ENCODE data around the gene NKTR. TPM values are rescaled to one million over a fixed set of nuclear protein-coding genes. Genes with fewer than 3 reads are reported as not detected.

NKTR gene
- total RNA-seq (2021): 76.4 to 89.3 TPM (median 82.3 TPM) in 3 replicates
- Bru-seq, nascent RNA: percentile 97 among the genes with signal in this experiment
- long read RNA-seq, experiment 1, full-length matches to known transcripts: 21 of 154 reads
- long read RNA-seq, experiment 1, partial matches to known transcripts: 74 of 154 reads
- long read RNA-seq, experiment 1, other reads (novel, unspliced or antisense): 59 of 154 reads
- long read RNA-seq, experiment 2, partial matches to known transcripts: 32 of 42 reads
- long read RNA-seq, experiment 2, other reads (novel, unspliced or antisense): 10 of 42 reads
- long read RNA-seq, experiment 3, partial matches to known transcripts: 16 of 28 reads
- long read RNA-seq, experiment 3, other reads (novel, unspliced or antisense): 11 of 28 reads

DNA sequence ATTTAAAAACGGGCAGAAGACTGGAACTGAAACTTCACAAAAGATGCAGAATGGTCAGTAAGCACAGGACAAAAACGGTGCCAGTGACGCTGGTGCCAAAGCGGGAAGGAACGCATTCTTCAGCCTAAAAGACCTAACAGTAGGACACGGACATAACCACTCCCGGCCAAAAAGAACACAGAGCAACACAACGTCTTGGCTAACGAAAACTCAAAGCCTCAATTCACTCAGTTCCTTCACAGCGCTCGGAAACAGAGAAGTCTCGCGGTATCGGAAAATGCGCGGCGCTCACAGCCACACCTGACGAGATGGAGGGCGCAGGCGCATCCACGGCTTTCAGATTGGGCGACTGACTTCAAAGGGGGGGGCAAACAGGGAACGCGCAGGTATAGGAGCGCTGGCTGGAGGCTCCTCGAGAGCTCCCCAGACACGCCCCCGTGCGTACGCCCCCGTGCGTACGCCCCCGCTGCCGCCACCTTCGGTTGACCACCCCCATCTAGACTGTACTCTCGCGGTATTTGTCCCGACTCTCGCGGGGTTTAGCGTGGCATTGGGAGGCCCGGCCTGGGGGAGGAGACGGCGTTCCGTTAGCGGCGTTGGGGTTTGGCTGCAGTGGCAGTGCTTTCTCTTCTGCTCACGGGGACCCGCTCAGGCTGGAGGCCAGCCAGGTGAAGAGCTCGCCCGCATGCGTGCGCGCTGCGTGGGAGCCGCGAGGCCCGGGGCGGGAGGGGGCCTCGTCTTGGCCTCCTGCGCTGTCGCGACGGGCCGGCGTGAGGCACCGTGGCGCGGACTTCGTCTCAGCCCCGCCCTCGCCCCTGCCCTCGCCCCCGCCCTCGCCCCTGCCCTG is at the start of gene NKTR:
Gene NKTR, plus strand, starts transcription at position 576 of the 847 bp plus-strand sequence. CDS start 321 bp downstream, outside the sequence.
- CTCF ChIA-PET: interaction anchor here (0.7 to 2.8 kb wide), 10 partner anchors 10 to 371 kb away, joined by 3 to 16 read pairs (median 4); partner anchors contain the start of genes SEC22C and SS18L2
- H3K27me3 Mint-ChIP-seq (ENCODE audit: low read depth): no peaks in the 10 kb centered on the region
- H3K4me3 Mint-ChIP-seq: peak within 1 kb of the TSS; percentile 89
- TF ChIP-seq NR1H2 (CRISPR knock-in tag; IDR thresholded peaks at IDR 0.05) (no peak), RELA (CRISPR knock-in tag; IDR thresholded peaks at IDR 0.05; ENCODE audit: borderline replicate concordance) (no peak), OVOL2 (CRISPR knock-in tag; IDR thresholded peaks at IDR 0.05; ENCODE audit: borderline replicate concordance) (no peak), ETV6 (CRISPR knock-in tag; IDR thresholded peaks at IDR 0.05) (peak; percentile 56; the same call in 1 of the 2 replicates), NFYB (CRISPR knock-in tag; conservative IDR thresholded peaks at IDR 0.05; ENCODE audit: low read depth) (peak; percentile 36), EMX1 (CRISPR knock-in tag; IDR thresholded peaks at IDR 0.05) (no peak), MYBL2 (CRISPR knock-in tag; IDR thresholded peaks at IDR 0.05) (peak; percentile 80; the same call in 1 of the 2 replicates), ZBTB21 (CRISPR knock-in tag; IDR thresholded peaks at IDR 0.05; ENCODE audit: borderline replicate concordance) (no peak), FOXP1 (CRISPR knock-in tag; IDR thresholded peaks at IDR 0.05; ENCODE audit: borderline replicate concordance) (peak; percentile 83; the same call in 1 of the 2 replicates), TEAD1 (CRISPR knock-in tag; IDR thresholded peaks at IDR 0.05) (no peak; the same call in 1 of the 2 replicates), GABPB1 (CRISPR knock-in tag; IDR thresholded peaks at IDR 0.05) (no peak; the same call in 1 of the 2 replicates), CREM (CRISPR knock-in tag; IDR thresholded peaks at IDR 0.05) (peak; percentile 67; the same call in 1 of the 2 replicates)
- TF ChIP-seq, protein P1, sequence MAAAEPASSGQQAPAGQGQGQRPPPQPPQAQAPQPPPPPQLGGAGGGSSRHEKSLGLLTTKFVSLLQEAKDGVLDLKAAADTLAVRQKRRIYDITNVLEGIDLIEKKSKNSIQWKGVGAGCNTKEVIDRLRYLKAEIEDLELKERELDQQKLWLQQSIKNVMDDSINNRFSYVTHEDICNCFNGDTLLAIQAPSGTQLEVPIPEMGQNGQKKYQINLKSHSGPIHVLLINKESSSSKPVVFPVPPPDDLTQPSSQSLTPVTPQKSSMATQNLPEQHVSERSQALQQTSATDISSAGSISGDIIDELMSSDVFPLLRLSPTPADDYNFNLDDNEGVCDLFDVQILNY (CRISPR knock-in tag; IDR thresholded peaks at IDR 0.05): no peak
- TF ChIP-seq, protein P2, sequence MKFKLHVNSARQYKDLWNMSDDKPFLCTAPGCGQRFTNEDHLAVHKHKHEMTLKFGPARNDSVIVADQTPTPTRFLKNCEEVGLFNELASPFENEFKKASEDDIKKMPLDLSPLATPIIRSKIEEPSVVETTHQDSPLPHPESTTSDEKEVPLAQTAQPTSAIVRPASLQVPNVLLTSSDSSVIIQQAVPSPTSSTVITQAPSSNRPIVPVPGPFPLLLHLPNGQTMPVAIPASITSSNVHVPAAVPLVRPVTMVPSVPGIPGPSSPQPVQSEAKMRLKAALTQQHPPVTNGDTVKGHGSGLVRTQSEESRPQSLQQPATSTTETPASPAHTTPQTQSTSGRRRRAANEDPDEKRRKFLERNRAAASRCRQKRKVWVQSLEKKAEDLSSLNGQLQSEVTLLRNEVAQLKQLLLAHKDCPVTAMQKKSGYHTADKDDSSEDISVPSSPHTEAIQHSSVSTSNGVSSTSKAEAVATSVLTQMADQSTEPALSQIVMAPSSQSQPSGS (CRISPR knock-in tag; IDR thresholded peaks at IDR 0.05; ENCODE audit: borderline replicate concordance, low read depth): no peak
- TF ChIP-seq, protein P3, sequence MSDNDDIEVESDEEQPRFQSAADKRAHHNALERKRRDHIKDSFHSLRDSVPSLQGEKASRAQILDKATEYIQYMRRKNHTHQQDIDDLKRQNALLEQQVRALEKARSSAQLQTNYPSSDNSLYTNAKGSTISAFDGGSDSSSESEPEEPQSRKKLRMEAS (CRISPR knock-in tag; IDR thresholded peaks at IDR 0.05): peak; percentile 73
- TF ChIP-seq, protein P4, sequence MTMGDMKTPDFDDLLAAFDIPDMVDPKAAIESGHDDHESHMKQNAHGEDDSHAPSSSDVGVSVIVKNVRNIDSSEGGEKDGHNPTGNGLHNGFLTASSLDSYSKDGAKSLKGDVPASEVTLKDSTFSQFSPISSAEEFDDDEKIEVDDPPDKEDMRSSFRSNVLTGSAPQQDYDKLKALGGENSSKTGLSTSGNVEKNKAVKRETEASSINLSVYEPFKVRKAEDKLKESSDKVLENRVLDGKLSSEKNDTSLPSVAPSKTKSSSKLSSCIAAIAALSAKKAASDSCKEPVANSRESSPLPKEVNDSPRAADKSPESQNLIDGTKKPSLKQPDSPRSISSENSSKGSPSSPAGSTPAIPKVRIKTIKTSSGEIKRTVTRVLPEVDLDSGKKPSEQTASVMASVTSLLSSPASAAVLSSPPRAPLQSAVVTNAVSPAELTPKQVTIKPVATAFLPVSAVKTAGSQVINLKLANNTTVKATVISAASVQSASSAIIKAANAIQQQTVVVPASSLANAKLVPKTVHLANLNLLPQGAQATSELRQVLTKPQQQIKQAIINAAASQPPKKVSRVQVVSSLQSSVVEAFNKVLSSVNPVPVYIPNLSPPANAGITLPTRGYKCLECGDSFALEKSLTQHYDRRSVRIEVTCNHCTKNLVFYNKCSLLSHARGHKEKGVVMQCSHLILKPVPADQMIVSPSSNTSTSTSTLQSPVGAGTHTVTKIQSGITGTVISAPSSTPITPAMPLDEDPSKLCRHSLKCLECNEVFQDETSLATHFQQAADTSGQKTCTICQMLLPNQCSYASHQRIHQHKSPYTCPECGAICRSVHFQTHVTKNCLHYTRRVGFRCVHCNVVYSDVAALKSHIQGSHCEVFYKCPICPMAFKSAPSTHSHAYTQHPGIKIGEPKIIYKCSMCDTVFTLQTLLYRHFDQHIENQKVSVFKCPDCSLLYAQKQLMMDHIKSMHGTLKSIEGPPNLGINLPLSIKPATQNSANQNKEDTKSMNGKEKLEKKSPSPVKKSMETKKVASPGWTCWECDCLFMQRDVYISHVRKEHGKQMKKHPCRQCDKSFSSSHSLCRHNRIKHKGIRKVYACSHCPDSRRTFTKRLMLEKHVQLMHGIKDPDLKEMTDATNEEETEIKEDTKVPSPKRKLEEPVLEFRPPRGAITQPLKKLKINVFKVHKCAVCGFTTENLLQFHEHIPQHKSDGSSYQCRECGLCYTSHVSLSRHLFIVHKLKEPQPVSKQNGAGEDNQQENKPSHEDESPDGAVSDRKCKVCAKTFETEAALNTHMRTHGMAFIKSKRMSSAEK (CRISPR knock-in tag; IDR thresholded peaks at IDR 0.05; ENCODE audit: borderline replicate concordance): no peak
- TF ChIP-seq, protein P5, sequence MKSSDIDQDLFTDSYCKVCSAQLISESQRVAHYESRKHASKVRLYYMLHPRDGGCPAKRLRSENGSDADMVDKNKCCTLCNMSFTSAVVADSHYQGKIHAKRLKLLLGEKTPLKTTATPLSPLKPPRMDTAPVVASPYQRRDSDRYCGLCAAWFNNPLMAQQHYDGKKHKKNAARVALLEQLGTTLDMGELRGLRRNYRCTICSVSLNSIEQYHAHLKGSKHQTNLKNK (CRISPR knock-in tag; IDR thresholded peaks at IDR 0.05): no peak
- TF ChIP-seq, protein P6, sequence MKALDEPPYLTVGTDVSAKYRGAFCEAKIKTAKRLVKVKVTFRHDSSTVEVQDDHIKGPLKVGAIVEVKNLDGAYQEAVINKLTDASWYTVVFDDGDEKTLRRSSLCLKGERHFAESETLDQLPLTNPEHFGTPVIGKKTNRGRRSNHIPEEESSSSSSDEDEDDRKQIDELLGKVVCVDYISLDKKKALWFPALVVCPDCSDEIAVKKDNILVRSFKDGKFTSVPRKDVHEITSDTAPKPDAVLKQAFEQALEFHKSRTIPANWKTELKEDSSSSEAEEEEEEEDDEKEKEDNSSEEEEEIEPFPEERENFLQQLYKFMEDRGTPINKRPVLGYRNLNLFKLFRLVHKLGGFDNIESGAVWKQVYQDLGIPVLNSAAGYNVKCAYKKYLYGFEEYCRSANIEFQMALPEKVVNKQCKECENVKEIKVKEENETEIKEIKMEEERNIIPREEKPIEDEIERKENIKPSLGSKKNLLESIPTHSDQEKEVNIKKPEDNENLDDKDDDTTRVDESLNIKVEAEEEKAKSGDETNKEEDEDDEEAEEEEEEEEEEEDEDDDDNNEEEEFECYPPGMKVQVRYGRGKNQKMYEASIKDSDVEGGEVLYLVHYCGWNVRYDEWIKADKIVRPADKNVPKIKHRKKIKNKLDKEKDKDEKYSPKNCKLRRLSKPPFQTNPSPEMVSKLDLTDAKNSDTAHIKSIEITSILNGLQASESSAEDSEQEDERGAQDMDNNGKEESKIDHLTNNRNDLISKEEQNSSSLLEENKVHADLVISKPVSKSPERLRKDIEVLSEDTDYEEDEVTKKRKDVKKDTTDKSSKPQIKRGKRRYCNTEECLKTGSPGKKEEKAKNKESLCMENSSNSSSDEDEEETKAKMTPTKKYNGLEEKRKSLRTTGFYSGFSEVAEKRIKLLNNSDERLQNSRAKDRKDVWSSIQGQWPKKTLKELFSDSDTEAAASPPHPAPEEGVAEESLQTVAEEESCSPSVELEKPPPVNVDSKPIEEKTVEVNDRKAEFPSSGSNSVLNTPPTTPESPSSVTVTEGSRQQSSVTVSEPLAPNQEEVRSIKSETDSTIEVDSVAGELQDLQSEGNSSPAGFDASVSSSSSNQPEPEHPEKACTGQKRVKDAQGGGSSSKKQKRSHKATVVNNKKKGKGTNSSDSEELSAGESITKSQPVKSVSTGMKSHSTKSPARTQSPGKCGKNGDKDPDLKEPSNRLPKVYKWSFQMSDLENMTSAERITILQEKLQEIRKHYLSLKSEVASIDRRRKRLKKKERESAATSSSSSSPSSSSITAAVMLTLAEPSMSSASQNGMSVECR (CRISPR knock-in tag; IDR thresholded peaks at IDR 0.05; ENCODE audit: borderline replicate concordance): peak; percentile 45; the same call in 1 of the 2 replicates

More for the DNA sequence above, at the start of gene NKTR:
- peak within 1 kb of the TSS; percentile 99 for H3K27ac Mint-ChIP-seq
- peaks cover 28% of the 10 kb centered on the region for H3K36me3 Mint-ChIP-seq
- H3K9me3 Mint-ChIP-seq: peaks cover 4% of the 10 kb centered on the region
- DNase-seq (ENCODE audit: low spot score) (peak; percentile 100), ATAC-seq (peak; percentile 96)
- peaks cover 25% of the 10 kb centered on the region for H3K4me1 Mint-ChIP-seq
- POLR2A ChIA-PET: interaction anchor here (0.6 to 1.5 kb wide), 9 partner anchors 9 to 203 kb away, joined by 3 to 17 read pairs (median 4); partner anchors contain the start of genes SEC22C and SS18L2
